K562 (cell line): ENCODE results near the gene TMEM156.

ENCODE experiments used
- CTCF ChIP-seq, 3 experiments: IDR thresholded peaks in 2 of 3; conservative IDR thresholded peaks in 1 of 3; 2 replicates each; pipeline ENCODE4 v1.5.1; 2011 to 2012; ENCODE audit warnings: low read length in 3 of 3, mild to moderate bottlenecking in 3 of 3, control low read depth in 2 of 3, improper control_type of control experiment in 1 of 3, inconsistent platforms in 1 of 3, low read depth in 1 of 3, mixed read lengths in 1 of 3, moderate library complexity in 1 of 3; ENCODE audit not compliant: insufficient read depth in 2 of 3
- E2F3 ChIP-seq: fragments of 250-450 bp; sonication (Bioruptor Pico); IDR thresholded peaks from 2 replicates; pipeline ENCODE4 v1.4.0; 2020; ENCODE audit warnings: mild to moderate bottlenecking
- EZH2 ChIP-seq: IDR thresholded peaks from 2 replicates; pipeline ENCODE4 v1.6.1; 2012; ENCODE audit warnings: low read depth, mild to moderate bottlenecking, inconsistent platforms, low read length, borderline replicate concordance
- HMGXB4 ChIP-seq: sonication (generic); formaldehyde crosslinking; IDR thresholded peaks from 2 replicates; pipeline ENCODE4 v1.8.1; 2023; ENCODE audit warnings: mild to moderate bottlenecking, missing genetic modification reagents
- JUND ChIP-seq, 2 experiments: IDR thresholded peaks; 2 replicates in 1 of 2; 3 replicates in 1 of 2; pipeline ENCODE4 v1.6.1; 2011; ENCODE audit warnings: borderline replicate concordance in 2 of 2, low read depth in 2 of 2, low read length in 2 of 2, improper control_type of control experiment in 1 of 2, missing biosample characterization in 1 of 2, missing genetic modification characterization in 1 of 2, missing genetic modification reagents in 1 of 2
- NCOA1 ChIP-seq: fragments of 450-650 bp; IDR thresholded peaks from 2 replicates; pipeline ENCODE4 v1.6.1; 2016; ENCODE audit warnings: low read depth
- NRF1 ChIP-seq, 2 experiments: fragments of 450-650 bp; IDR thresholded peaks in 1 of 2; conservative IDR thresholded peaks in 1 of 2; 2 replicates each; pipeline ENCODE4 v1.6.1; 2014; ENCODE audit warnings: mild to moderate bottlenecking in 2 of 2
- POLR2A ChIP-seq: fragments of 450-650 bp; conservative IDR thresholded peaks from 2 replicates; pipeline ENCODE4 v1.6.1; 2016
- SNIP1 ChIP-seq: fragments of 450-650 bp; IDR thresholded peaks from 2 replicates; pipeline ENCODE4 v1.7.1; 2017; ENCODE audit warnings: low read depth, mild to moderate bottlenecking
- ZNF146 ChIP-seq: IDR thresholded peaks from one replicate; pipeline ENCODE4 v1.6.1; 2018; ENCODE audit warnings: missing compliant biosample characterization; ENCODE audit not compliant: unreplicated experiment
- ZNF311 ChIP-seq: fragments of 250-450 bp; sonication (Bioruptor Pico); IDR thresholded peaks from 2 replicates; pipeline ENCODE4 v1.4.0; 2020; ENCODE audit warnings: mild to moderate bottlenecking, moderate library complexity
- ZSCAN29 ChIP-seq: fragments of 450-650 bp; IDR thresholded peaks from 2 replicates; pipeline ENCODE4 v1.6.1; 2017

GRCh38 chr4:39032218-39033085 lies at the start of gene TMEM156:
- no peak for TF ChIP-seq NRF1 (conservative IDR thresholded peaks at IDR 0.05 in 1 of 2, IDR thresholded peaks at IDR 0.05 in 1 of 2)
- TF ChIP-seq JUND (IDR thresholded peaks at IDR 0.05; ENCODE audit: borderline replicate concordance, low read depth, low read length): peak; percentile 51; the same call in 1 of the 2 replicates
- peak; percentile 17; the same call in 2 of the 3 replicates for TF ChIP-seq JUND (tag; IDR thresholded peaks at IDR 0.05; ENCODE audit: borderline replicate concordance, low read depth, low read length)
- no peak for TF ChIP-seq CTCF (IDR thresholded peaks at IDR 0.05 in 2 of 3, conservative IDR thresholded peaks at IDR 0.05 in 1 of 3; ENCODE audit: insufficient read depth in 2 of 3, low read depth in 1 of 3, low read length in 3 of 3)
- no peak for TF ChIP-seq E2F3 (CRISPR knock-in tag)
- no peak for TF ChIP-seq ZNF311
- no peak for TF ChIP-seq HMGXB4
- no peak for TF ChIP-seq EZH2
- no peak for TF ChIP-seq ZSCAN29
- TF ChIP-seq SNIP1: no peak
- TF ChIP-seq POLR2A: no peak; the same call in none of the 2 replicates
- no peak for TF ChIP-seq NCOA1
- TF ChIP-seq ZNF146 (CRISPR knock-in tag): no peak
